Hepatocyte (in vitro differentiated cells): Measurements from ENCODE around the gene PIK3AP1. TPM values are rescaled to one million over a fixed set of nuclear protein-coding genes. Genes with fewer than 3 reads are reported as not detected.

Experiments
- DNase-seq: peaks from one replicate; pipeline ENCODE4 v3.0.0-alpha.2; 2016; ENCODE audit warnings: low spot score
- H2AFZ ChIP-seq: fragments of 200-600 bp; sonication (generic); 2 replicates; pipeline ENCODE4 v1.6.0; 2016; ENCODE audit warnings: antibody characterized with exemption, mild to moderate bottlenecking
- H3K27ac ChIP-seq: fragments of 200-600 bp; sonication (generic); 2 replicates; pipeline ENCODE4 v1.5.1; 2016; ENCODE audit warnings: mild to moderate bottlenecking
- H3K27me3 ChIP-seq: fragments of 200-600 bp; sonication (generic); 2 replicates; pipeline ENCODE4 v1.6.1; 2016
- H3K36me3 ChIP-seq: fragments of 200-600 bp; sonication (generic); replicated peaks from 2 replicates; pipeline ENCODE4 v1.5.1; 2016; ENCODE audit warnings: low read depth; ENCODE audit not compliant: insufficient read depth
- H3K4me1 ChIP-seq: fragments of 200-600 bp; sonication (generic); 2 replicates; pipeline ENCODE4 v1.5.1; 2016; ENCODE audit warnings: mild to moderate bottlenecking, moderate library complexity; ENCODE audit not compliant: insufficient read depth
- H3K4me2 ChIP-seq: fragments of 200-600 bp; sonication (generic); 2 replicates; pipeline ENCODE4 v1.6.0; 2016
- H3K4me3 ChIP-seq: fragments of 200-600 bp; sonication (generic); 2 replicates; pipeline ENCODE4 v1.5.1; 2016; ENCODE audit warnings: mild to moderate bottlenecking
- H3K79me2 ChIP-seq: fragments of 200-600 bp; sonication (generic); 2 replicates; pipeline ENCODE4 v1.6.0; 2017; ENCODE audit warnings: mild to moderate bottlenecking
- H3K9me2 ChIP-seq: fragments of 200-600 bp; sonication (generic); replicated peaks from 2 replicates; pipeline ENCODE4 v1.6.0; 2017; ENCODE audit warnings: mild to moderate bottlenecking; ENCODE audit not compliant: insufficient read depth
- H3K9me3 ChIP-seq: fragments of 200-600 bp; sonication (generic); 2 replicates; pipeline ENCODE4 v1.5.1; 2016; ENCODE audit warnings: low read depth, mild to moderate bottlenecking
- H4K20me1 ChIP-seq: fragments of 200-600 bp; sonication (generic); 2 replicates; pipeline ENCODE4 v1.6.0; 2016; ENCODE audit warnings: mild to moderate bottlenecking; ENCODE audit not compliant: insufficient read depth, poor library complexity, severe bottlenecking
- EZH2 ChIP-seq: fragments of 200-600 bp; sonication (generic); IDR thresholded peaks from 2 replicates; pipeline ENCODE4 v1.6.1; 2016; ENCODE audit warnings: antibody characterized with exemption, mild to moderate bottlenecking, borderline replicate concordance
- EZH2phosphoT487 ChIP-seq: fragments of 200-600 bp; sonication (generic); IDR thresholded peaks from one replicate; pipeline ENCODE4 v1.6.1; 2018; ENCODE audit warnings: antibody characterized with exemption, mild to moderate bottlenecking, low read depth, moderate library complexity; ENCODE audit not compliant: unreplicated experiment, severe bottlenecking
- WGBS: methylation state at CpG from one replicate; pipeline ENCODE4 v1.1.6; 2016; ENCODE audit warnings: low lambda C conversion rate; ENCODE audit errors: missing lambda C conversion rate; 5-methylcytosine and 5-hydroxymethylcytosine counted together
- polyA plus RNA-seq: library from polyadenylated mRNA; unstranded; fragments of >200 nt; fragmentation: Nextera tagmentation; extraction: Ambion mirVana; gene quantifications from 2 replicates; pipeline ENCODE4 v1.2.1, GENCODE V29; 2016
- total RNA-seq: library from RNA; depleted of rRNA; stranded (reverse); fragments of >200 nt; gene quantifications from 2 replicates; pipeline ENCODE4 v1.2.3, GENCODE V29; 2014
- TF ChIP-seq, protein P1 (sequence below): fragments of 200-600 bp; sonication (generic); IDR thresholded peaks from 2 replicates; pipeline ENCODE4 v1.5.1; 2016; ENCODE audit warnings: antibody characterized with exemption, mild to moderate bottlenecking; ENCODE audit not compliant: poor library complexity

Gene PIK3AP1
- total and polyA plus RNA-seq, 2 experiments from 2014 or later = 2.5 to 8.4 TPM

DNA sequence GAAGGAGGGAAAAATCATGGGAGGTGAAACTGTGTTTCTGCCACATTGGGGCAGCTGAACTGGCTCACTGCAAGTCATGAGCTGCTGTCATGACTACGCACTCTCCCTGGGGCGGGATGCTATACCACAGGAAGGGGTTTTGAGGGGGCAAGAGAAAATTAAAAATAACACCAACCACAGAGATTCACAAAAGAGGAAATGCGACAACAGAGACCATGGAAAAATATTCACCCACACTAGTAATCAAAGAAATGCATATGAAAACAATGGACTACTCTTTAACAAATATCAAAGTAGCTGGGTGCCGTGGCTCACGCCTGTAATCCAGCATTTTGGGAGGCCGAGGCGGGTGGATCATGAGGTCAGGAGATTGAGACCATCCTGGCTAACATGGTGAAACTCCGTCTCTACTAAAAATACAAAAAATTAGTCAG, 68.3 kb downstream of the PIK3AP1 start:
- Histone ChIP-seq H3K36me3 (no peaks in the 10 kb centered on the region), H3K79me2 (no peaks in the 10 kb centered on the region), H4K20me1 (no peaks in the 10 kb centered on the region), H3K4me2 (no peak overlapping the region), H3K4me1 (no peaks in the 10 kb centered on the region), H3K27ac (no peak overlapping the region), H3K27me3 (no peaks in the 10 kb centered on the region), H2AFZ (no peak overlapping the region), H3K9me3 (no peaks in the 10 kb centered on the region), H3K9me2 (no peaks in the 10 kb centered on the region), H3K4me3 (no peak overlapping the region)
- TF ChIP-seq EZH2phosphoT487 (no peak), EZH2 (no peak)
- TF ChIP-seq, protein P1, sequence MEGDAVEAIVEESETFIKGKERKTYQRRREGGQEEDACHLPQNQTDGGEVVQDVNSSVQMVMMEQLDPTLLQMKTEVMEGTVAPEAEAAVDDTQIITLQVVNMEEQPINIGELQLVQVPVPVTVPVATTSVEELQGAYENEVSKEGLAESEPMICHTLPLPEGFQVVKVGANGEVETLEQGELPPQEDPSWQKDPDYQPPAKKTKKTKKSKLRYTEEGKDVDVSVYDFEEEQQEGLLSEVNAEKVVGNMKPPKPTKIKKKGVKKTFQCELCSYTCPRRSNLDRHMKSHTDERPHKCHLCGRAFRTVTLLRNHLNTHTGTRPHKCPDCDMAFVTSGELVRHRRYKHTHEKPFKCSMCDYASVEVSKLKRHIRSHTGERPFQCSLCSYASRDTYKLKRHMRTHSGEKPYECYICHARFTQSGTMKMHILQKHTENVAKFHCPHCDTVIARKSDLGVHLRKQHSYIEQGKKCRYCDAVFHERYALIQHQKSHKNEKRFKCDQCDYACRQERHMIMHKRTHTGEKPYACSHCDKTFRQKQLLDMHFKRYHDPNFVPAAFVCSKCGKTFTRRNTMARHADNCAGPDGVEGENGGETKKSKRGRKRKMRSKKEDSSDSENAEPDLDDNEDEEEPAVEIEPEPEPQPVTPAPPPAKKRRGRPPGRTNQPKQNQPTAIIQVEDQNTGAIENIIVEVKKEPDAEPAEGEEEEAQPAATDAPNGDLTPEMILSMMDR = no peak
- no peak for DNase-seq
- 98% methylated on average over 8 of the region's 8 CpGs for WGBS

DNA sequence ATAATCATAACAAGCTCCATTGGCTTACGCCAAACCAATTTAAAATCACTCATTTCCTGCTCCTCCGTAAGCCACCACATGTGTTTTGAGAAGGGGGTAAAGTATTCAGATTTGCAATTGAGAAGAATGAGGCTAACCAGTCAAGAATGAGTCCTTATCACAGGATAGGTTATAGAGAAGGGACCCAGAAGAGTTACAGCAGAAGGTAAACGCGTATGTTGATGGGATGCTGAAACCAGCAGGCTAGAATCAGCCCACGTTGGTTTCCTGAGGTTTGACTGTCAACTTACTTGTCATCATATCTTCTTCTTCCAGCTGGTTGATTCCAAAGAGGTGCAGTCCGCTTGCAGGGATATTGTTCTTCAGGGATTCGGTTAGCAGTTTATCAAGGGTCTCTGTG, 69.4 kb downstream of the PIK3AP1 start:
- 86% methylated on average over 7 of the region's 7 CpGs for WGBS
- no peak overlapping the region for H3K4me3 ChIP-seq
- no peak overlapping the region for H2AFZ ChIP-seq
- TF ChIP-seq, protein P1 = no peak
- TF ChIP-seq EZH2phosphoT487 = no peak
- no peak for TF ChIP-seq EZH2
- H3K79me2 ChIP-seq = no peaks in the 10 kb centered on the region
- H3K9me3 ChIP-seq = no peaks in the 10 kb centered on the region
- no peaks in the 10 kb centered on the region for H3K27me3 ChIP-seq
- no peaks in the 10 kb centered on the region for H4K20me1 ChIP-seq
- no peak for DNase-seq
- H3K4me1 ChIP-seq = no peaks in the 10 kb centered on the region
- H3K36me3 ChIP-seq = no peaks in the 10 kb centered on the region
- no peaks in the 10 kb centered on the region for H3K9me2 ChIP-seq
- H3K27ac ChIP-seq = no peak overlapping the region
- H3K4me2 ChIP-seq = no peak overlapping the region

DNA sequence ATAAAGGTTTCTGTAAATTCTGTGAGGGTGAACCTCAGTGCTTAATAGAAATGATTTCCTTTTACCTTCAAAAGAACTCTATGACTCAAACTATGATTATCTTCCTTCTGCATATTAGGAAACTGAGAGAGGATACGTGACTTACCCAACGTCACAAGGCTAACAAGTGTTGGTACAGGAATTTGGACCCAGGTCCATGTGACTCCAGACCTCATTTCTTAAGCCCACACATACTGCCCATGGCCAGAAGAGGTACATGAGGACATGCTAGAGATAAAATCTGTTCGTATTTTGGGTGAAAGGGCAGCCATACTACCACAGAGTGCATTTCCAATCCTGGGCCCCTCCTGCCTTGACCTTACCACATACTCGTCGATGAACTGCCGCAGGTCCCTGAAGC, 72.0 kb downstream of the PIK3AP1 start:
- TF ChIP-seq EZH2phosphoT487 (no peak), EZH2 (no peak)
- TF ChIP-seq, protein P1 = no peak
- Histone ChIP-seq H3K27ac (no peak overlapping the region), H3K9me3 (no peaks in the 10 kb centered on the region), H3K4me3 (no peak overlapping the region), H3K36me3 (no peaks in the 10 kb centered on the region), H3K79me2 (no peaks in the 10 kb centered on the region), H4K20me1 (no peaks in the 10 kb centered on the region), H3K4me1 (no peaks in the 10 kb centered on the region), H2AFZ (no peak overlapping the region), H3K9me2 (no peaks in the 10 kb centered on the region), H3K27me3 (no peaks in the 10 kb centered on the region), H3K4me2 (no peak overlapping the region)
- DNase-seq = no peak
- 93% methylated on average over 6 of the region's 6 CpGs for WGBS

DNA sequence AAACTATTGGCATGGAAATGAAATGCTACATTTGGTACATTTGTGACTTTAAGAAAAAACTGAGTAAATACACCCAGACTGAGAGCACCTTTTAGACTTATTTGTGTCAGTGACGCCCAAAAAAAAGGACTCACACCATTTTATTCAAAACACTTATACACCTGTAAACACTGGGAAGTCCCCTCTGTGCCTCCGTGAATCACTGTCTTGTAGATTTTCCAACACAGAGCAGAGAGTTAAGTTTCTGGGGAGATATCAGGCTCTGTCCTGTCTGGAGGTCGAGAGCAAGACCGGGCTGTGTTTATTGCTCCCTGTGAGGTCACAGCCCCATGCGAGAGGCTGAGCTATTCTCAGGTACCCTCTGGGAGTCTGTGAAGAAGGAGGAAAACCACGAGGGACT, 72.8 kb downstream of the PIK3AP1 start:
- no peak overlapping the region for H3K27ac ChIP-seq
- no peaks in the 10 kb centered on the region for H3K4me1 ChIP-seq
- no peak overlapping the region for H3K4me2 ChIP-seq
- no peaks in the 10 kb centered on the region for H3K79me2 ChIP-seq
- H3K9me3 ChIP-seq = no peaks in the 10 kb centered on the region
- no peak for TF ChIP-seq EZH2
- DNase-seq = no peak
- no peak overlapping the region for H2AFZ ChIP-seq
- no peaks in the 10 kb centered on the region for H4K20me1 ChIP-seq
- no peaks in the 10 kb centered on the region for H3K36me3 ChIP-seq
- H3K27me3 ChIP-seq = no peaks in the 10 kb centered on the region
- no peak overlapping the region for H3K4me3 ChIP-seq
- H3K9me2 ChIP-seq = no peaks in the 10 kb centered on the region
- 67% methylated on average over 6 of the region's 6 CpGs for WGBS
